Keratinocyte (primary cell): Measurements from ENCODE around the gene CACNB4. TPM values are rescaled to one million over a fixed set of nuclear protein-coding genes. Genes with fewer than 3 reads are reported as not detected.

Source experiments
- DNase-seq: peaks from one replicate; pipeline ENCODE4 v3.0.0-alpha.2; 2011; ENCODE audit warnings: low read depth, missing footprints, low spot score
- FAIRE-seq: peaks from 2 replicates; lab custom pipeline; 2011; peaks lifted over from hg19 to GRCh38; lab: Jason Lieb, UNC
- H2AFZ ChIP-seq: 2 replicates; pipeline ENCODE4 v1.6.0; 2012; ENCODE audit warnings: low read length, control low read depth, inconsistent platforms; ENCODE audit not compliant: control insufficient read depth
- H3K27ac ChIP-seq: 2 replicates; pipeline ENCODE4 v1.5.1; 2011; ENCODE audit warnings: low read length; ENCODE audit not compliant: control insufficient read depth, insufficient read depth
- H3K27me3 ChIP-seq: 3 replicates; pipeline ENCODE4 v1.6.0; 2011; ENCODE audit warnings: low read length; ENCODE audit not compliant: control insufficient read depth, insufficient read depth; ENCODE audit errors: extremely low read depth
- H3K36me3 ChIP-seq, 2 experiments: 2 replicates in 1 of 2; 3 replicates in 1 of 2; pipeline ENCODE4 v1.5.1; 2011; ENCODE audit warnings: low read length in 2 of 2, mild to moderate bottlenecking in 1 of 2; ENCODE audit not compliant: control insufficient read depth in 2 of 2, insufficient read depth in 2 of 2; ENCODE audit errors: extremely low read depth in 1 of 2
- H3K4me1 ChIP-seq: 3 replicates; pipeline ENCODE4 v1.5.1; 2011; ENCODE audit warnings: low read length; ENCODE audit not compliant: control insufficient read depth, insufficient read depth; ENCODE audit errors: extremely low read depth
- H3K4me2 ChIP-seq: 3 replicates; pipeline ENCODE4 v1.6.0; 2011; ENCODE audit warnings: low read depth, low read length; ENCODE audit not compliant: control insufficient read depth, insufficient read depth; ENCODE audit errors: extremely low read depth
- H3K4me3 ChIP-seq, 3 experiments: fragments of 200-600 bp in 1 of 3; sonication (generic) in 1 of 3; 2 replicates in 2 of 3; 3 replicates in 1 of 3; pipeline ENCODE4 v1.5.1; 2011 to 2016; ENCODE audit warnings: low read length in 3 of 3, mild to moderate bottlenecking in 3 of 3, control low read depth in 2 of 3, inconsistent platforms in 1 of 3, low read depth in 1 of 3, mixed read lengths in 1 of 3, mixed run types in 1 of 3, moderate library complexity in 1 of 3; ENCODE audit not compliant: control insufficient read depth in 2 of 3, insufficient read depth in 2 of 3; ENCODE audit errors: extremely low read depth in 1 of 3
- H3K79me2 ChIP-seq: 2 replicates; pipeline ENCODE4 v1.6.0; 2012; ENCODE audit warnings: low read length; ENCODE audit not compliant: control insufficient read depth, insufficient read depth
- H3K9ac ChIP-seq: 3 replicates; pipeline ENCODE4 v1.6.0; 2011; ENCODE audit warnings: low read length; ENCODE audit not compliant: control insufficient read depth, insufficient read depth; ENCODE audit errors: extremely low read depth
- H3K9me1 ChIP-seq: 3 replicates; pipeline ENCODE4 v1.6.0; 2011; ENCODE audit warnings: low read length; ENCODE audit not compliant: control insufficient read depth, insufficient read depth; ENCODE audit errors: extremely low read depth
- H3K9me3 ChIP-seq: 2 replicates; pipeline ENCODE4 v1.5.1; 2012; ENCODE audit warnings: low read depth, low read length; ENCODE audit not compliant: control insufficient read depth
- H4K20me1 ChIP-seq: 3 replicates; pipeline ENCODE4 v1.6.0; 2011; ENCODE audit warnings: low read length; ENCODE audit not compliant: control insufficient read depth, insufficient read depth; ENCODE audit errors: extremely low read depth
- CTCF ChIP-seq, 3 experiments: IDR thresholded peaks in 1 of 3; conservative IDR thresholded peaks in 1 of 3; optimal IDR thresholded peaks in 1 of 3; 2 replicates in 2 of 3; 3 replicates in 1 of 3; pipeline versions ENCODE3 to v1.5.1; 2011; ENCODE audit warnings: low read length in 3 of 3, mild to moderate bottlenecking in 3 of 3, moderate library complexity in 2 of 3, control low read depth in 1 of 3, inconsistent platforms in 1 of 3; ENCODE audit not compliant: insufficient read depth in 2 of 3; ENCODE audit errors: extremely low read depth in 1 of 3
- EZH2 ChIP-seq: IDR thresholded peaks from one replicate; pipeline ENCODE4 v1.6.1; 2012; ENCODE audit warnings: inconsistent platforms, mild to moderate bottlenecking, low read length, moderate library complexity
- dilution Hi-C: fragments of 300-500 bp; cut with MboI; formaldehyde crosslinking; loops from one replicate; pipeline ENCODE4 v1.7.0; 2020; ENCODE audit warnings: low sequenced_read_pairs; ENCODE audit not compliant: extremely low pct_ligation_motif_present
- polyA plus RNA-seq, 5 experiments: library from polyadenylated mRNA; depleted of rRNA in 3 of 5; stranded (reverse) in 3 of 5; stranded (forward) in 1 of 5; unstranded in 1 of 5; fragments of >200 nt; gene quantifications; 1 replicate in 1 of 5; 2 replicates in 3 of 5; 3 replicates in 1 of 5; pipeline versions ENCODE4 v1.2.1 to v1.2.3, GENCODE V29; 2011 to 2012; ENCODE audit warnings: missing spikeins in 2 of 5, low read depth in 1 of 5, low replicate concordance in 1 of 5

Gene CACNB4
- polyA plus RNA-seq, 1 donor (not counting 4 experiments of a cell fraction or from before 2014, with no cell fraction given), result 0.30 TPM

GRCh38 chr2:151905963-151906632, 192.7 kb downstream of the CACNB4 start:
- no peaks in the 10 kb centered on the region for H3K4me1 ChIP-seq
- no peaks in the 10 kb centered on the region for H3K9me1 ChIP-seq
- H3K27me3 ChIP-seq, result no peaks in the 10 kb centered on the region
- H3K27ac ChIP-seq, result no peak overlapping the region
- H3K9ac ChIP-seq, result no peak overlapping the region
- no peak for TF ChIP-seq EZH2
- no peak overlapping the region for H3K4me3 ChIP-seq
- H3K79me2 ChIP-seq, result no peaks in the 10 kb centered on the region
- H3K4me2 ChIP-seq, result no peak overlapping the region
- no peak for FAIRE-seq
- dilution Hi-C loops, result no loop called here
- H3K9me3 ChIP-seq, result no peaks in the 10 kb centered on the region
- no peaks in the 10 kb centered on the region for H4K20me1 ChIP-seq
- H2AFZ ChIP-seq, result no peak overlapping the region
- DNase-seq, result no peak
- no peaks in the 10 kb centered on the region for H3K36me3 ChIP-seq

GRCh38 chr2:151904807-151905206, 194.0 kb downstream of the CACNB4 start:
- no peaks in the 10 kb centered on the region for H3K9me1 ChIP-seq
- DNase-seq (no peak), FAIRE-seq (no peak)
- no peaks in the 10 kb centered on the region for H3K9me3 ChIP-seq
- no peaks in the 10 kb centered on the region for H3K79me2 ChIP-seq
- H4K20me1 ChIP-seq, result no peaks in the 10 kb centered on the region
- no peak overlapping the region for H3K4me3 ChIP-seq
- dilution Hi-C loops, result no loop called here
- no peak overlapping the region for H3K27ac ChIP-seq
- no peaks in the 10 kb centered on the region for H3K27me3 ChIP-seq
- H3K4me1 ChIP-seq, result no peaks in the 10 kb centered on the region
- no peak for TF ChIP-seq EZH2
- TF ChIP-seq CTCF (optimal IDR thresholded peaks at IDR 0.05 in 1 of 3, IDR thresholded peaks at IDR 0.05 in 1 of 3, conservative IDR thresholded peaks at IDR 0.05 in 1 of 3; ENCODE audit: extremely low read depth in 1 of 3, insufficient read depth in 2 of 3, low read length in 3 of 3), result no peak
- H3K36me3 ChIP-seq, result no peaks in the 10 kb centered on the region
- no peak overlapping the region for H2AFZ ChIP-seq
- no peak overlapping the region for H3K4me2 ChIP-seq
- H3K9ac ChIP-seq, result no peak overlapping the region

- dilution Hi-C loops, result no loop called here
- TF ChIP-seq EZH2 (no peak), CTCF (optimal IDR thresholded peaks at IDR 0.05 in 1 of 3, IDR thresholded peaks at IDR 0.05 in 1 of 3, conservative IDR thresholded peaks at IDR 0.05 in 1 of 3; ENCODE audit: extremely low read depth in 1 of 3, insufficient read depth in 2 of 3, low read length in 3 of 3) (no peak)
Measured at GRCh38 chr2:151904021-151904420, 194.8 kb downstream of the CACNB4 start.

More at GRCh38 chr2:151904021-151904420, 194.8 kb downstream of the CACNB4 start:
- no peaks in the 10 kb centered on the region for H3K4me1 ChIP-seq
- no peaks in the 10 kb centered on the region for H4K20me1 ChIP-seq
- no peaks in the 10 kb centered on the region for H3K36me3 ChIP-seq
- H3K4me2 ChIP-seq, result no peak overlapping the region
- H3K9me3 ChIP-seq, result no peaks in the 10 kb centered on the region
- H3K27me3 ChIP-seq, result no peaks in the 10 kb centered on the region
- no peaks in the 10 kb centered on the region for H3K9me1 ChIP-seq
- no peaks in the 10 kb centered on the region for H3K79me2 ChIP-seq
- H3K27ac ChIP-seq, result no peak overlapping the region
- FAIRE-seq (no peak), DNase-seq (no peak)
- H3K9ac ChIP-seq, result no peak overlapping the region
- no peak overlapping the region for H3K4me3 ChIP-seq
- H2AFZ ChIP-seq, result no peak overlapping the region
